T-helper 2 cell treated with Interferon-gamma antibody and Interleukin-4, amounts not matched to agents 5 μg/mL and 100 μg/mL, for 36 hours (primary cell): ENCODE results near the gene CYP2S1.

Experiments
- DNase-seq: peaks from one replicate; pipeline ENCODE4 v3.0.0; 2021; ENCODE audit warnings: low spot score
- H3K27ac Mint-ChIP-seq: one replicate; pipeline ENCODE4 v1.8.0; 2021; ENCODE audit warnings: mild to moderate bottlenecking, mixed read lengths
- H3K27me3 Mint-ChIP-seq: one replicate; pipeline ENCODE4 v1.8.0; 2021; ENCODE audit warnings: low read depth, mixed read lengths
- H3K36me3 Mint-ChIP-seq: one replicate; pipeline ENCODE4 v1.8.0; 2021; ENCODE audit warnings: low read depth, mixed read lengths
- H3K4me1 Mint-ChIP-seq: one replicate; pipeline ENCODE4 v1.8.0; 2021; ENCODE audit warnings: low read depth, mixed read lengths
- H3K4me3 Mint-ChIP-seq: one replicate; pipeline ENCODE4 v1.8.0; 2022; ENCODE audit warnings: mild to moderate bottlenecking, moderate library complexity, mixed read lengths
- H3K9me3 Mint-ChIP-seq: one replicate; pipeline ENCODE4 v1.8.0; 2021; ENCODE audit warnings: mixed read lengths

Gene CYP2S1

GRCh38 chr19:41248895-41249294 is 55.9 kb downstream of the CYP2S1 start:
- Mint-ChIP-seq H3K36me3 (no peaks in the 10 kb centered on the region), H3K27me3 (peaks cover 5% of the 10 kb centered on the region), H3K4me3 (no peak overlapping the region), H3K9me3 (no peaks in the 10 kb centered on the region), H3K4me1 (no peaks in the 10 kb centered on the region), H3K27ac (no peak overlapping the region)
- no peak for DNase-seq

GRCh38 chr19:41249707-41250423 is 56.8 kb downstream of the CYP2S1 start:
- no peak for DNase-seq
- H3K9me3 Mint-ChIP-seq, result no peaks in the 10 kb centered on the region
- no peak overlapping the region for H3K27ac Mint-ChIP-seq
- H3K36me3 Mint-ChIP-seq, result no peaks in the 10 kb centered on the region
- peaks cover 5% of the 10 kb centered on the region for H3K27me3 Mint-ChIP-seq
- H3K4me3 Mint-ChIP-seq, result no peak overlapping the region
- no peaks in the 10 kb centered on the region for H3K4me1 Mint-ChIP-seq

GRCh38 chr19:41253660-41254059 is 60.6 kb downstream of the CYP2S1 start:
- no peaks in the 10 kb centered on the region for H3K36me3 Mint-ChIP-seq
- H3K27ac Mint-ChIP-seq, result no peak overlapping the region
- H3K4me3 Mint-ChIP-seq, result no peak overlapping the region
- H3K9me3 Mint-ChIP-seq, result no peaks in the 10 kb centered on the region
- no peaks in the 10 kb centered on the region for H3K4me1 Mint-ChIP-seq
- peaks cover 10% of the 10 kb centered on the region for H3K27me3 Mint-ChIP-seq
- no peak for DNase-seq

- no peak overlapping the region for H3K4me3 Mint-ChIP-seq
- H3K27ac Mint-ChIP-seq, result no peak overlapping the region
- no peaks in the 10 kb centered on the region for H3K9me3 Mint-ChIP-seq
- no peaks in the 10 kb centered on the region for H3K36me3 Mint-ChIP-seq
- no peaks in the 10 kb centered on the region for H3K4me1 Mint-ChIP-seq
- H3K27me3 Mint-ChIP-seq, result peaks cover 12% of the 10 kb centered on the region
- no peak for DNase-seq
Observed at GRCh38 chr19:41255171-41255570, 62.2 kb downstream of the CYP2S1 start.
